Measurements from ENCODE around the gene OR1L8.
"Not testable (repeated sequence)": the region's sequence is repeated elsewhere in the genome, so short reads cannot be mapped to it uniquely, and the experiment has no call there.

The OR1L8 gene

DNA sequence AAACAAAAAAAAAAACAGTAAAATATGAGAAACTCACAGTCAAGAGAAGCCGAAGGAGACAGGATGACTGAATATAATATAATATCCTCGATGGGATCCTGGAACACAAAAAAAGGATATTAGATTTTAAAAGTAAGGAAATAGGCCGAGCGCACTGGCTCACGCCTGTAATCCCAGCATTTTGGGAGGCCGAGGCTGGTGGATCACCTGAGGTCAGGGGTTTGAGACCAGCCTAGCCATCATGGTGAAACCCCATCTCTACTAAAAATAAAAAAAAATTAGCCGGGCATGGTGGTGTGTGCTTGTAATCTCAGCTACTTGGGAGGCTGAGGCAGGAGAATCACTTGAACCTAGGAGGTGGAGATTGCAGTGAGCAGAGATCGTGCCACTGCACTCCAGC is at the start of gene OR1L8:
OR1L8 (minus strand) TSS at position 101 of the 400 bp plus-strand sequence. CDS start 14,907 bp downstream, outside the sequence.
- not testable (repeated sequence) for DNase-seq

GRCh38 chr9:122619996-122620395 is 36.8 kb upstream of the OR1L8 start:
- DNase-seq: no peak

GRCh38 chr9:122614362-122614761 is 31.2 kb upstream of the OR1L8 start, which contains the start of gene OR1Q1:
OR1Q1 (plus strand) TSS chr9:122614738; CDS start chr9:122614738, 0 bp downstream.
- DNase-seq: no peak

GRCh38 chr9:122609804-122610203 is 26.6 kb upstream of the OR1L8 start:
- DNase-seq: no peak

GRCh38 chr9:122606587-122606986 is 23.4 kb upstream of the OR1L8 start:
- DNase-seq: no peak

GRCh38 chr9:122605691-122606090 is 22.5 kb upstream of the OR1L8 start:
- no peak for DNase-seq

DNA sequence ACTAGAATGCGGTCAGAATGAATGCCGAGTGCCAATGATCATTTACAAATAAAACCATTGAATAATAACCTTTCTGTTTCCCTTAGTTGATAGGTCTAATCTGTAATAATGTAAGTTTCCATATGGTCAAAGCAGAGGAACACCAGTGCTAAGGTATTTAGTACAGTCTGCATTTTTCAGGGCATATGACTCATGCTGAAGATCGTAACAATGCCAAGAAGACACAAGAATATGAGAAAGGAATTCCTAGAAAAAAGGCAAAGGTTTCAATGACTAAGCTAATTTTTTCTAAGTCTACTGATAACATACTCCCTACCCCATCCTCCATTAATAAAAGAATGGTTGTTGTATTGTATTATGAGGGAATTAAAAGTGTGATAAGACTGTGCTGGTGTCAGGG is 2.8 kb downstream of the OR1L8 start:
- no peak for DNase-seq

DNA sequence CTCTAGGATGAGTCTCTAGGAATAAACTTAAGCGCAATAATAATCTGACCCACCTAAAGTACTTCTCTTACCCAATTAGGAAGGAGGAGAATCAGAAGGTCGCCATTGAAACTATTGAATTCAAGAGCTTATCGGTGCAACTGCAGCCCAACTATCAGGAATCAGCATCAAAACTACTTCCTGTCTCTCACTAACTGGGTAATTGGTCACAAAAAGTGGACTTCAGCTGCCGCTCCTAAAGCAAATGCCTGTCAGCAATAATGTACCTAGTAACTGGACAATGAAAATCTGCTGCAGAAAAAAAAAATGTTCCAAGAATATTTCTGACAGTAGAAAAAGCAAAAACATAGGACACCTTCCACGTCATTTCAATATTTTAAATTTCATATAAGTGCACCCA is 3.3 kb downstream of the OR1L8 start:
- DNase-seq: no peak

DNA sequence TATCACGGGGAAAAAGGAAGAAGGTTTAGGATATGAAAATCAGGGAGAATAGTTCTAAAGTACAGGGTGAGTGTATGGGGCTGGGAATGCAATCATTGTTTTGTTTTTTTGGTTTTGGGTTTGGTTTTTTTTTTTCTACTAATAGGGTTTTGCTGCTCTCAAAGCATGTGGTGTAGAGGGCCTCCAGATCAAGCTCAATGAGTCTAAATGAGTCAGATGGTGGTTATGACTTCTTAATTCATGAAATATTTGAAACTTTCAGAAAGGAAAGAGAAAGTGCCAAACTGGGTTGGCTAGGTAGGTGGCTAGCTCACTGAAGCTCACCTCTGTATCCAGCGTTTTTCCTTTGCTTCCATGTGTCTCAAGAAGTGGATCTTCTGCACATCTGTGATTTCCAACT is 10.7 kb downstream of the OR1L8 start:
- DNase-seq: no peak

DNA sequence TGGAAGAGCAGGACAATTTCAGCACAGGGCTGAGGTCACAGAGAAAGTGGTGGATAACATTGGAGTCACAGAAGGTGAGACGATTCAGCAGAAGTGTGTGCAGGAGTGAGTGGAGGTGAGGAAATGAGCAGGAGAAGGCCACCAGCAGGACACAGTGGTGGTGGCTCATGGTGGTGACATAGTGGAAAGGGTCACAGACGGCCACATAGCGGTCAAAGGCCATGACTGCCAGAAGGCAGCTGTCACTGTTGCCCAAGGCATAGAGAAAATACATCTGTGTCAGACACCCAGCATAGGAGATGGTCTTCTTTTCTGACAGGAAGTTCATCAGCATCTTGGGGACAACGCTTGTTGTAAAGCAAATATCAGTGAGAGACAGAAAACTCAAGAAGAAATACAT is 15.3 kb downstream of the OR1L8 start:
- no peak for DNase-seq

DNA sequence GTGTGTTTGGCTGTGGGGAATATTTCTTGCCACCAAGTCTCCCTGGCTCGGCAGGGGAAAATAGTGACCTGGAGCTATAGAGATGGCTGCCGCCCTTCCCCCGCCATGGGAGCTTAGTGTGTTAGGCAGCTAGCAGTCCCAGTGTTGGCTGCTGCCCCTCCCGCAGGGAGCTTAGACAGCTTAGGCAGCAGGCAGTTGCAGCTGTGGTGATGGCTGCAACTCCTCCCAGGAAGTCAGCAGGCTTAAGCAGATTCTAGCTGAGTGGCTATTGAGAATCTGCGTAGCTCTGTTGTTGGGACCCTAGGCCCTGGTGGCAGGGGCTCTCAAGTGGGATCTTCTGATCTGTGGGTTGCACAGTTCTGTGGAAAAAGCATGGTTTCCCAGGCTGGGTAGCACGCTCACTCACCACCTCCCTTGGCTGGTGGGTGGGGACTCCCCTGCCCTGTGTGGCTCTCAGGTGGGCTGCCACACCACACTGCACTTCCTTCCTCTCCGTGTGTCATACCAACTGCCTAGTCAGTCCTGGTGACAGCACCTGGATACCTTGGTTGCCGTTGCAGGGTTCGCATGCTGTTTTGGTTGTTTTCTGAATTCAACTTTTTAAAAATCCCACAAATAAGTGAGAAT is 20.9 kb downstream of the OR1L8 start:
- DNase-seq: no peak

- DNase-seq: no peak
These were observed 21.7 kb downstream of the OR1L8 start for GRCh38 chr9:122561446-122561845.

- DNase-seq: no peak
These were observed 30.4 kb downstream of the OR1L8 start, which contains the start of gene OR1N2 for GRCh38 chr9:122552812-122553211. OR1N2 (plus strand) TSS chr9:122553112; CDS start chr9:122553212, 100 bp downstream.

- DNase-seq: no peak
These were observed 31.8 kb downstream of the OR1L8 start for GRCh38 chr9:122551371-122551770.

- DNase-seq: no peak
These were observed 37.0 kb downstream of the OR1L8 start for GRCh38 chr9:122546196-122546595.

- no peak for DNase-seq
These were observed 44.4 kb downstream of the OR1L8 start for GRCh38 chr9:122538757-122539156.

GRCh38 chr9:122537066-122537465 is 46.1 kb downstream of the OR1L8 start:
- DNase-seq: not testable (repeated sequence)

- DNase-seq: no peak
These were observed 47.0 kb downstream of the OR1L8 start for GRCh38 chr9:122536134-122536533.

DNA sequence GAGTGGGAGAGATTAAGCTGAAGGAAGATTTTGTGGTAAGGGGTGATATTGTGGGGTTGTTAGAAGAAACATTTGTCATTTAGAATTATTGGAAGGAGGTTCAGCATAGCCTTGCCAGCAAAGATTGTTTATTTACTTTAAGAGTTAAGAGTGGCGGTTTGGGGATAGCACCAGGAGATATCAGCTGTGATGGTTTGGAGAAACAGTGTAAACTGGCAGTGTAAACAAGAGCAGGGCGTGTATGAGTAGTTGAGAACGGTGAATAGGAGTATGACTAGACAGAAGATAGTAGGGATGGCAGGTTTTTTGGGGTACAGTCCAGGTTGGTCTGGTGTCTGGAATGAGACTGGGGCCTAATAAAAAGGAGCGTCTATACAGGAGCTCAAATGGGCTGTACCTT is 52.0 kb downstream of the OR1L8 start:
- not testable (repeated sequence) for DNase-seq

GRCh38 chr9:122527193-122527592 is 56.0 kb downstream of the OR1L8 start, which contains the start of gene OR1N1:
OR1N1 (minus strand) TSS chr9:122527293; CDS start chr9:122527293, 0 bp downstream.
- DNase-seq: no peak

DNA sequence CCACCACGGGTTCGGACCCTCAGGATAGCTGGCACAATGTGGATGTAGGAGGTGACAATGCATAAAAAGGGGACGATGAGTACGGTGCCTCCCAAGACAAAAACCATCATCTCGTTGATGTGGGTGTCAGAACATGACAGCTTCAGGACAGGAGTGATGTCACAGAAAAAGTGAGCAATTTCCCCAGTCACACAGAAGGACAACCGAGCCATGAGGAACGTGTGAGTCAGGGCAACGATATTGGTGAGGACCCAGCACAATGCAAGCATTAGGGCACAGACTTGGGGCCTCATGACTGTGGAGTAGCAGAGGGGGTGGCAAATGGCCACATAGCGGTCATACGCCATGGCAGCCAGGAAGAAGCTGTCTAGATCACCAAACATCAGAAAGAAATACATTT is 56.6 kb downstream of the OR1L8 start:
- DNase-seq: no peak

GRCh38 chr9:122519376-122519775 is 63.8 kb downstream of the OR1L8 start:
- DNase-seq: no peak

DNA sequence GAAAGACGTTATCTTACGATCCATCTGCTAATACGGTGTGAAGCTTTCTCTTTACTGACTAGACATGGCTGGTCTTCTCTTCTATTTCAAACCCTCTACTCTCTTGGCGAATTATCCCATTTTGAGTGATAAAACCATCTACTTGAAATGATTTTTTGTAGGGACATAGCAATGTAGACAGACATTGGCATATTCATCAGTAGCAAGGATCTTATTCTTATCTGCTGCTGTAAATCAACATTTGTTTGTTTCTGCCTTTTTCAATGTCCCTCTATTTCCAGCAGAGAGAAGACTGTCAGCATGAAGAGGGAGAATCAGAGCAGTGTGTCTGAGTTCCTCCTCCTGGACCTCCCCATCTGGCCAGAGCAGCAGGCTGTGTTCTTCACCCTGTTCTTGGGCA is 64.3 kb downstream of the OR1L8 start, which contains the start of gene OR1J4:
OR1J4 (plus strand) TSS at position 301 of the 400 bp plus-strand sequence; CDS start at position 301, 0 bp downstream.
- no peak for DNase-seq

GRCh38 chr9:122518226-122518625 is 65.0 kb downstream of the OR1L8 start:
- DNase-seq: no peak
